HCEC 1CT (cell line): ENCODE results near the gene EEFSEC.

Experiments
- DNase-seq: peaks from one replicate; pipeline ENCODE4 v3.0.0-alpha.2; 2017

The EEFSEC gene

GRCh38 chr3:128433837-128434165, 280.5 kb downstream of the EEFSEC start:
- DNase-seq, result no peak

GRCh38 chr3:128434524-128434923, 281.2 kb downstream of the EEFSEC start:
- DNase-seq, result no peak

- no peak for DNase-seq
These were observed 281.8 kb downstream of the EEFSEC start for GRCh38 chr3:128435058-128435457.

DNA sequence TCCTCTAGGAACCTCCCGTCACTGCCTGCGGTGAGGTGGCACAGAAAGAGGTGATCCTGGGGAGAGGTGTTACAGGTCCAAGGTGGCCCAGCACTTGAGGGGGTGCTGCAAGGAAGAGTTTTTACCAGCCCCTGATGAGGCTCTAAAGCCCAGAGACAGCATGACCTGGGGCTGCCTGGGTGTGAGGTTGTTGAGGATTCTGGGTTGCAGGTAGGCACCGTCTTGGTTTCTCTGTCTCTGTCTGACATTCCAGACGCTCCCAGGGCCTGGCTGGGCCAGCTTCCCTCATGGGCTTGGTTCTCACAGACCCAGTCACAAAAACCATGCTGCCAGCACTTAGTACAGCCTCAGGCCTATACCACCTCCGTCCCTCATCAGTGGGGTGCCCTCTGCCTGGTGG, 282.3 kb downstream of the EEFSEC start:
- no peak for DNase-seq

DNA sequence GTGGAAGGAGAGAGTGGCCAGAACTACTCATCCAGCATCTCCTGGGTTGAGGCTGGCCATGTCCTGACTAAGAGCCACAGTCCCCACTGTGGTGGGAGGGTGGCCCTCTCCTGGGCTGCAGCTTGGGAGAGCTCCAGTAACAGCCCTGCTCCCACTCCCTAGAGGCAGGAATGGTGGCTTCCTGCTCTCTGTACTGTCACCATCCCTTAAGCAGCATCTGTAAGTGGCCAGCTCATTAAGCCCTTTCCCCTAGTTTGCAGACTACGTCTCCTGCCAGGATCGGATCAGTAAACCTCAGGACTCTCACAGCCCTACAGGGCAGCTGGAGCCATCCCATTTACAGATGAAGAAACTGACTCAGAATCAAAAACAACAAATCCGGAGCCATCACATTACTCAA, 282.9 kb downstream of the EEFSEC start:
- DNase-seq, result no peak

- no peak for DNase-seq
These were observed 285.3 kb downstream of the EEFSEC start for GRCh38 chr3:128438488-128439072.

DNA sequence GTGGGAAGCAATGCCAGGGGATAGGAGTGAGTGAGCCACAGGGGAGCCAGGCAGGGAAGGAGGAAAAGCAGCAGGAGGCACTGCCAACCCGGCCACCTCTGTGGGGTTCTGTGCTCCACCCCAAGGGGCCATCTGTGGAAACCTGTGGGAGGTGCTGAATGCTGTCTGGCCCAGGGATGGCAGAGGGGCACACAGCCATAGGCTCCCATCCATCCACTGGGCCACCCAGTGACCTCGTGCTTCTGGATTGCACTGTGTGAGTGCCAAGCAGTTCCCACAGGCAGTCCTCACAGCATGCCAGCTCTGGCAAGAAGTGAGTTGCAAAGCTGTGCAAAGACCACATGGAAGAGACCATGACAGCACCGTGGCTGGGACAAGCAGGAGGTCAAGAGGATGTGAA, 285.9 kb downstream of the EEFSEC start:
- DNase-seq, result no peak

GRCh38 chr3:128442070-128442469, 288.8 kb downstream of the EEFSEC start:
- DNase-seq, result no peak

DNA sequence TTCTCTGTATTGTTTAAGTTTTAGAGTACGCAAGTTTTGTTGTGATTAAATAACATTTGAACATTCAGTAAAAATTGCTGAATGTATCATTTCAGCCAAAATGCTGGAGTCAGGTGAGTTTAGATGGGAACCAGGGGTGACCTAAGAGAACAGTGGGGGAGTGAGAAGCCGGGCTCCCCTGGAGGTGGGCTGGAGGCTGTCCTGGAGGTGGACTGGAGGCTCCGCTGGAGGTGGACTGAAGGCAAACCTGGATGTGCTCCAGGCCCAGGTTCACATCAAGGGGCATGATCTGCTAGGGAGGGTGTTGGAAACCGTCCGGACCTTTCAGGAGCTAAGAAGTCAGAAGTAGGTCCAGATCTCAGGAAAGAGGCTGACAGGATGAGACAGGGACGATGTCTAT, 289.7 kb downstream of the EEFSEC start:
- DNase-seq, result no peak

DNA sequence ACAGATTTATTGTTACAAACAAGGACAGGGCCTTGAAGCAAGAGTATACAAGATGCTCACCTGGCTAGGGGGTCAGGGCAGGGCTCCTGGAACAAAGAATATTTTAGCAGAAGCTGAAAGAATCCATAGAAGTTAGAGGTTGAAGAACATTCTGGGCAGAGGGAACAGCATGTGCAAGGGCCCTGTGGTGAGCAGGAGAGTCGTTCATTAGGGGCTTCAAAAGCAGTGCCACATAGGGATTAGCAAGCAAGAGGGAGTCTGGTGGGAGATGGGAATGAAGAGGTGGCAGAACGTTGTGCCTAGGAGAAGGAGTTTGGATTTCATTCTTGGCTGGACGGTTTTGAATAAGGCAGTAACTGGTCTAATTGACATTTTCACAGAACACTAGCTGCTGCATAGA, 290.5 kb downstream of the EEFSEC start:
- DNase-seq, result no peak

DNA sequence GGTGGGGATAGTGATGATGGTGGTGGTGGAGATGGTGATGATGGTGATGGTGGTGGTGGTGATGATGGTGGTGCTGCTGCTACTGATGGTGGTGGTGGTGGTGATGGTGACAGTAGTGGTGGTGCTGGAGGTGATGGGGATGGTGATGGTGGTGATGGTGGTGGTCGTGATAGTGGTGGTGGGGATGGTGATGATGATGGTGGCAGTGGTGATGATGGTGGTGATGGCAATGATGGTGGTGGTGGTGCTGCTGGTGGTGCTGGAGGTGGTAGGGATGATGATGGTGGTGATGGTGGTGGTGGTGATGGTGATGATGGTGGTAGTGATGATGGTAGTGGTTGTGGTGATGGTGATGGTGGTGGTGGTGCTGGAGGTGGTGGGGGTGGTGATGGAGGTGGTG, 292.1 kb downstream of the EEFSEC start:
- DNase-seq, result no peak

GRCh38 chr3:128446821-128447220, 293.5 kb downstream of the EEFSEC start:
- DNase-seq, result no peak

GRCh38 chr3:128447561-128448013, 294.3 kb downstream of the EEFSEC start:
- no peak for DNase-seq

- no peak for DNase-seq
These were observed 295.2 kb downstream of the EEFSEC start for GRCh38 chr3:128448491-128448890.

DNA sequence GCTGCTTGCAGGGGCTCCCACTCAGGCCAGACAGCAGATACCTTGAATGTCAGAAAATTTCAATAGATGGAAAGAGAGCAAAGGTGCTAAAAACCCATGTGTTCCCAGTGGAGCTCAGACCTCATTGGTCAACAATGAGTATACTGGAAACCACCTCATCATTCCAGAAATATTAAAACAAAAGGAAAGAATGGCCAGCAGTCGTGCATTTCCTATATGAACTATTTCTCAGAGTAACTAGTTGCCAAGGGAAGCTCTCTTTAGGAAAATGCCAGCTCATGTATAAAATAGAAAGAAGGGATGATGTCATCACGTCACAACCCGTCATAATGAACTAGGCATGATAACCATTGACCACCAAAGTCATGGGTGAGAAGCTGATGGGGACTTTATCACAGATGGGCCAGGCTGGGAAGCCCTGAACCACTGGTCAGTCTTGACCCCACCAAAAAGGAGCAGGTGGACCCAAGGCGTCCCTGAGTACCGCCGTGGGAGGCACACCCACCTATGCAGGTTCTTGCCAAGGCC, 295.9 kb downstream of the EEFSEC start:
- no peak for DNase-seq

DNA sequence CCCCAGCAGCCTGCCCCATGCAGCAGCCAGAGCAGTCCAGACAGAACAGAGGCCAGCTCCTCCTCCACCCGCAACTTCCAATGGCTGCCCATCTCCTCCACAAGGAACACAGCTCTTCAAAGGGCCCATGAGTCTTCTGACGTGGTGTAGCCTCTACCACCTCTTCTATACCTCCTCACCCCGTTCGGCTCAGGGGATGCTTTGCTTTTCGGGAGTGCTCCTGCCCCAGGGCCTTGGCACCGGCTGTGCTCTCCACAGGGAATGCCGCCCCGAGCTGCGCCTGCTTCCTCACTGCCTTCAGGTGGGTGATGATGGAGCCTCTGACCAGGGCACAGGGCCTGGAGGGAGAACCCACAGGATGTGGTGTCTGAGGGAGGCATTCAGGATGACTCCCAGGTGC, 298.8 kb downstream of the EEFSEC start:
- no peak for DNase-seq

DNA sequence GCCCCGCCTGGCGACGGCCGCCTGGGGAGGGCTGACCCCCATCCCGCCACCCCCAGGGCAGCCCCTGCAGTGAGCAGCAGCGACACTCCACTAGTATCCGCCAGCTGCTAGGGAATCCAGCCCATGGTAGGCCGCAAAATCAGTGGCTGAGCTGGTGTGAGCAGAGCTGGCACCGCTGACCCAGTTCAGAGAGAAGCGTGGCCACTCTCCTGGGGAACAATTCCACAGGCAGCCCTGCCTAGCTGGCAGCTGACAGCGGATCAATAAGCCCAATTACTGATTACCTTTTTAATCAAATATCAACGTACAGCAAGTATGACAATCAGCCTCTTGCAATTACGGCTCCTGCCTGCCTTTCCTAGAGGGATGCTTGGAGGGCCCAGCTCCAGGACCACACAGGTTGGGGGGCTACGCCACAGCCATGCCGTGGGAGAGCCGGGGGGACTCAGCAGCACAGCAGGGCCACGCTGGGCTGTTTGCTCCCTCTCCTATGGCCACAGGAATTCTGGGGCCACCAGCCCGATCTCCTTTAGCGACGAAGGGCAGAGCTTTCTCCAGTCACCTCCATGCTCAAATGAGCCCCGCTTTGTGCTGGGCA, 299.5 kb downstream of the EEFSEC start:
- DNase-seq, result no peak

- DNase-seq, result no peak
These were observed 300.4 kb downstream of the EEFSEC start for GRCh38 chr3:128453501-128454309.

GRCh38 chr3:128454310-128454618, 301.0 kb downstream of the EEFSEC start:
- no peak for DNase-seq

DNA sequence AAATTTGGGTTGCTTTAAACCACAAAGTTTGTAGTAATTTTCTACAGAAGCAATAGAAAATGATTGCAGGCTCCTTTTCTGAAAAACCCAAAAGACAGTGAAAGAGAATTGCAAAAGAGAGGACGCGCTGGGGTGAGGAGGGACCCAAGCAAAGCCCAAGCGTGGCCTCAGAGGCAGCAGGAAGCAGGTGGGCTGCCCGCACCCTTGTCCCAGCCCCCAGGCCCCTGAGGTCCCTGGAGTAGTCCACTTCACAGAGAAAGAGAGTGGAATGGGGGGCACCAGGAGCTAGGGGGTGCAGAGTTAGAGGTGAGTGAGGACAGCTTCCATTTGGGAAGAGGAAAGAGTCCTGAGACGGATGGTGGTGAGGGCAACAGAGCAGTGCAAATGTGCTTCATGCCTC, 301.8 kb downstream of the EEFSEC start:
- DNase-seq, result no peak

DNA sequence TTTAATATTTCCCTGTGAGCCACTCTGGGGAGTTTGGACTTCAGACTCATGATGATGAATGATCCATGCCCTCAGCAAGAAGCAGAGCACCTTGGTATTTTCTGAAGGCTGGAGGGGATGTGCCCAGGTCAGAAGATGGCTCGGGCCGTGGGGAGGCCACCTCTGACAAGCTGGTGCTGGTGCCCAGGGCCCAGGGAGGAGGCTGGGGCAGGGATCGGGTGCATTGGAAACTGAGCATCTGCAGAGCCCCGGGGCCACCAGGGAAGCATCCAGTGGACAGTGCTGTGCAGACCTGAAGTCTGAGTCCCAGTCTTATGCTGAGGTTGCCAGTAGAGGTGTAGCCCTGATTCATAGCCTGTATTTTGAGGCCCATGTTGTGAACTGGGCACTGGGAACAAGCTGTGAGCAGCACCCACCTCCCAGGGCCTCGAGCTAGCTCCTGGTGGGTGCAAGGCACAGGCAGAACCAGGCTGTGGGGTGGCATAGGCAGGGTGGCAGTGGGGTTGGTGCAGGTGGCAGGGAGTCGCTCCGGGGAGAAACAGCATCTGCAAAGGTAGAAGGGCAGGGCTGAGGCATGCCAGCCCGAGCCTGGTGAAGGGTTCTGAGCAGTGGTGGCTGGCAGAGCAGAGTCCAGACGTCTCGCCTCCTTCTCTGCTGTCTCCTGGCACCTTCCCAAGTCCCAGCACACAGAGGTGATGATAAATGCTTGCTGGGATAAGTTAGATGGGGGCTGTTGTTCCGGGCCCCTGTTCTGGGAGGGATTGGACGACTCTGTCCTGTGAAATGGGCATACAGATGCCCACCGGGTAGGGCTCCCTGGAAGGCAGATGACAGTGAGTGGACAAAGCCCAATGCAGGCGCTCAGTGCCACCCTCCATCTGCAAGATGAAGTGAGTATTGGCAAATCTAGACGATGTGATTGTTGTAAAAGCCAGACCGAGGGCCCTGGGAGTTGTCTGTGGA, 302.8 kb downstream of the EEFSEC start:
- DNase-seq, result no peak

DNA sequence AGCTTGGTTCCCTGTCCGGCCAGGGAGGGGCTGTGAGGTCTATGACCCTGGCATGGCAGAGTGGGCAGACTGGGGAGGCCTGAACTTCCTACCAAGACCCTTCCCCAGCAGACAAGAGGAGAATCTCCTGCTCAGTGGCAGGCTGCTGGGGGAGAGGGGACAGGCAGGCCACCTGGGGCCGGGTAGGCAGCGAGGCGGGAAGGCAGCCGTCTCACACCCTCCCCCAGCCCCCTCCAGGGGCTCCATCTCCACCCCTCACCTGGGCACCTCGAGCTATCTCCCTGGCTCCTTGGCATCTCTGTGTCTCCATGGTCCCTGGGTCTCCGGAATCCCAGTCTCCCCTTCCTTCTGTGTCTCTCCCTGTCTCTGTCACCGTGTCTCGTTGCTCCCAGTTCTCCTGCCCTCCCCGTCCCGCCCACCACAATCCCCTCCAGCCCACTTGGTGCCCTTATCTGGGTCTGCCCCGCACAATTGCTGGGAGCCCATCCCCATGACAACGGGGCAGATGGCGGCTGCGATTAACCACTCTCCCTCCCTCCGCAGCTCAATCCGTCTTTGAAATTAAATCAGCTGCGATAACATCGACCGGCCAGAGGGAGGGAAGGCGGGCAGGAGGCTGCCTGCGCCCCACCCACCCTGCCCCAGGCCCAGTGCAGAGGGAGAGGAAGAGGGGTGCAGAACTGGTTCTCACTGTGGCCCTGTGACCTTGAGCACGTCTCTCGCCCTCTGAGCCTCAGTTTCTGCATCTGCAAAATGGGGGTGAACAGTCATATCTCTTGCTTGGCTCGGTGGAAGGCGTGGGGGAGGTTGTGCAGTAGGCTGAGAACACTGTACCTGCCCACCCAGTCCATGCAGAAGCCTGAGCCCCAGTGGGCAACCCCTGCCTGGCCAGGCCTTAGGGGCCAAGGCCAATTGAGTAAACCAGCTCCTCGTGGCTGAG, 303.8 kb downstream of the EEFSEC start:
- no peak for DNase-seq
